H9 (cell line): ENCODE results near the gene GLIS2. TPM values are rescaled to one million over a fixed set of nuclear protein-coding genes. Genes with fewer than 3 reads are reported as not detected.

ENCODE experiments used
- DNase-seq: peaks from one replicate; pipeline ENCODE4 v3.0.0-alpha.2; 2017
- H2AFZ ChIP-seq: one replicate; pipeline ENCODE4 v1.6.1; 2013; ENCODE audit warnings: mild to moderate bottlenecking, low read length, control low read depth, moderate library complexity
- H2AK5ac ChIP-seq: 2 replicates; pipeline ENCODE4 v1.6.1; 2013; ENCODE audit warnings: low read length, control low read depth, mixed read lengths; ENCODE audit not compliant: insufficient read length
- H2BK120ac ChIP-seq: one replicate; pipeline ENCODE4 v1.6.1; 2013; ENCODE audit warnings: low read depth, mild to moderate bottlenecking, low read length, control low read depth, inconsistent platforms; ENCODE audit not compliant: poor library complexity, severe bottlenecking
- H2BK12ac ChIP-seq: 2 replicates; pipeline ENCODE4 v1.6.1; 2013; ENCODE audit warnings: low read length, control low read depth, mixed read lengths, low read depth; ENCODE audit not compliant: insufficient read length
- H2BK15ac ChIP-seq: 2 replicates; pipeline ENCODE4 v1.6.1; 2013; ENCODE audit warnings: low read depth, low read length, control low read depth
- H2BK20ac ChIP-seq: one replicate; pipeline ENCODE4 v1.6.1; 2013; ENCODE audit warnings: low read depth, mild to moderate bottlenecking, low read length, control low read depth, inconsistent platforms; ENCODE audit not compliant: poor library complexity, severe bottlenecking
- H2BK5ac ChIP-seq: 2 replicates; pipeline ENCODE4 v1.6.1; 2013; ENCODE audit warnings: low read length, control low read depth, mixed read lengths; ENCODE audit not compliant: insufficient read length
- H3K14ac ChIP-seq: 2 replicates; pipeline ENCODE4 v1.6.1; 2013; ENCODE audit warnings: low read length, control low read depth; ENCODE audit not compliant: insufficient read depth
- H3K18ac ChIP-seq: 2 replicates; pipeline ENCODE4 v1.6.1; 2013; ENCODE audit warnings: low read depth, mild to moderate bottlenecking, mixed read lengths, low read length, control low read depth; ENCODE audit not compliant: insufficient read length
- H3K23ac ChIP-seq: 2 replicates; pipeline ENCODE4 v1.6.1; 2013; ENCODE audit warnings: low read length, control low read depth, mixed read lengths, low read depth; ENCODE audit not compliant: insufficient read length
- H3K23me2 ChIP-seq: 2 replicates; pipeline ENCODE4 v1.6.1; 2013; ENCODE audit warnings: low read depth, mild to moderate bottlenecking, mixed read lengths, low read length, control low read depth; ENCODE audit not compliant: insufficient read length, poor library complexity, severe bottlenecking
- H3K27ac ChIP-seq: 2 replicates; pipeline ENCODE4 v1.5.1; 2013; ENCODE audit warnings: low read length, control low read depth, mixed read lengths, low read depth; ENCODE audit not compliant: insufficient read length
- H3K27me3 ChIP-seq: 2 replicates; pipeline ENCODE4 v1.6.1; 2013; ENCODE audit warnings: low read length, control low read depth, inconsistent platforms; ENCODE audit not compliant: insufficient read depth
- H3K4ac ChIP-seq: 2 replicates; pipeline ENCODE4 v1.6.1; 2013; ENCODE audit warnings: low read depth, mild to moderate bottlenecking, control low read depth, inconsistent platforms, low read length, moderate library complexity
- H3K4me1 ChIP-seq: 2 replicates; pipeline ENCODE4 v1.6.1; 2013; ENCODE audit warnings: low read length, control low read depth, inconsistent platforms; ENCODE audit not compliant: insufficient read depth
- H3K4me2 ChIP-seq: 2 replicates; pipeline ENCODE4 v1.6.1; 2013; ENCODE audit warnings: low read length, control low read depth, mixed read lengths; ENCODE audit not compliant: insufficient read length, insufficient read depth
- H3K56ac ChIP-seq: 2 replicates; pipeline ENCODE4 v1.6.1; 2013; ENCODE audit warnings: low read depth, mild to moderate bottlenecking, mixed read lengths, low read length, control low read depth; ENCODE audit not compliant: insufficient read length
- H3K79me1 ChIP-seq: 2 replicates; pipeline ENCODE4 v1.6.1; 2013; ENCODE audit warnings: low read depth, mild to moderate bottlenecking, moderate library complexity, low read length, control low read depth, inconsistent platforms; ENCODE audit not compliant: insufficient read depth, poor library complexity, severe bottlenecking
- H3K79me2 ChIP-seq: 2 replicates; pipeline ENCODE4 v1.6.1; 2013; ENCODE audit warnings: low read length, control low read depth, inconsistent platforms; ENCODE audit not compliant: insufficient read depth
- H3K9ac ChIP-seq: 2 replicates; pipeline ENCODE4 v1.6.1; 2013; ENCODE audit warnings: low read length, control low read depth, mixed read lengths; ENCODE audit not compliant: insufficient read length; ENCODE audit errors: extremely low read depth
- H3K9me3 ChIP-seq: one replicate; pipeline ENCODE4 v1.6.1; 2013; ENCODE audit warnings: low read depth, low read length, inconsistent platforms; ENCODE audit not compliant: control insufficient read depth
- H3T11ph ChIP-seq: one replicate; pipeline ENCODE4 v1.6.1; 2013; ENCODE audit warnings: mild to moderate bottlenecking, low read length, control low read depth, inconsistent platforms
- H4K20me1 ChIP-seq: one replicate; pipeline ENCODE4 v1.6.1; 2013; ENCODE audit not compliant: control insufficient read depth, insufficient read length, insufficient read depth
- H4K5ac ChIP-seq: 2 replicates; pipeline ENCODE4 v1.6.1; 2013; ENCODE audit warnings: low read depth, mild to moderate bottlenecking, mixed read lengths, low read length, control low read depth; ENCODE audit not compliant: insufficient read length
- H4K8ac ChIP-seq: replicated peaks from 2 replicates; pipeline ENCODE4 v1.6.1; 2013; ENCODE audit warnings: low read length, control low read depth, mixed read lengths, low read depth; ENCODE audit not compliant: insufficient read length
- H4K91ac ChIP-seq: 2 replicates; pipeline ENCODE4 v1.6.1; 2013; ENCODE audit warnings: low read depth, mild to moderate bottlenecking, moderate library complexity, mixed read lengths, low read length, control low read depth; ENCODE audit not compliant: insufficient read length
- H3K27ac Mint-ChIP-seq, 3 experiments: 2 replicates in 2 of 3; 3 replicates in 1 of 3; pipeline ENCODE4 v1.8.0; 2020 to 2021; ENCODE audit warnings: mixed read lengths in 3 of 3, mild to moderate bottlenecking in 1 of 3, moderate library complexity in 1 of 3
- H3K27me3 Mint-ChIP-seq: 2 replicates; pipeline ENCODE4 v1.8.0; 2021; ENCODE audit warnings: low read depth, mild to moderate bottlenecking, moderate library complexity, mixed read lengths
- H3K36me3 Mint-ChIP-seq, 3 experiments: 2 replicates in 2 of 3; 3 replicates in 1 of 3; pipeline ENCODE4 v1.8.0; 2020 to 2021; ENCODE audit warnings: low read depth in 3 of 3, mixed read lengths in 3 of 3; ENCODE audit not compliant: insufficient read depth in 1 of 3
- H3K4me1 Mint-ChIP-seq, 2 experiments: 2 replicates each; pipeline ENCODE4 v1.8.0; 2020; ENCODE audit warnings: mixed read lengths in 2 of 2
- H3K4me3 Mint-ChIP-seq, 2 experiments: 2 replicates in 1 of 2; 3 replicates in 1 of 2; pipeline ENCODE4 v1.8.0; 2020 to 2021; ENCODE audit warnings: mild to moderate bottlenecking in 2 of 2, mixed read lengths in 2 of 2, moderate library complexity in 1 of 2
- H3K9me3 Mint-ChIP-seq, 2 experiments: 2 replicates in 1 of 2; 3 replicates in 1 of 2; pipeline ENCODE4 v1.8.0; 2020; ENCODE audit warnings: mild to moderate bottlenecking in 2 of 2, mixed read lengths in 2 of 2, moderate library complexity in 1 of 2
- WGBS: extraction: QIAGEN DNeasy Blood & Tissue Kit; methylation state at CpG from one replicate; pipeline ENCODE4 v1.1.7; 2013; ENCODE audit warnings: missing lambda C conversion rate, low lambda C conversion rate, mixed read lengths; ENCODE audit not compliant: insufficient read length; ENCODE audit errors: extremely low coverage; 5-methylcytosine and 5-hydroxymethylcytosine counted together
- total RNA-seq: library from RNA; stranded (reverse); gene quantifications from 2 replicates; pipeline ENCODE4 v1.2.1, GENCODE V29; 2021
- TF ChIP-seq, protein P1 (sequence below): fragments of 200-600 bp; sonication (generic); conservative IDR thresholded peaks from 3 replicates; pipeline ENCODE4 v1.8.0; 2021; ENCODE audit warnings: antibody characterized with exemption, mild to moderate bottlenecking

The GLIS2 gene
- total RNA-seq, 1 experiment from 2014 or later, result 14.3 TPM

GRCh38 chr16:4350787-4351659 lies 35.2 kb downstream of the GLIS2 start, which contains the start of gene PAM16:
Gene PAM16 (minus strand): TSS chr16:4351321. CDS start chr16:4351234, 87 bp downstream.
- peak within 1 kb of the TSS; percentile 58 for H3K4me2 ChIP-seq
- DNase-seq, result peak; percentile 98
- no peak within 1 kb of the TSS for H3K4ac ChIP-seq
- H3K56ac ChIP-seq, result no peak within 1 kb of the TSS
- peaks cover 7% of the 10 kb centered on the region for H3K79me1 ChIP-seq
- peak within 1 kb of the TSS; percentile 74 for H3K9ac ChIP-seq
- no peak within 1 kb of the TSS for H4K91ac ChIP-seq
- H3K27ac ChIP-seq, result no peak within 1 kb of the TSS
- Mint-ChIP-seq H3K4me3 (peak within 1 kb of the TSS; percentile 97 to 98), H3K36me3 (peaks cover 6 to 13% (median 9%) of the 10 kb centered on the region in 3 experiments), H3K27ac (peak within 1 kb of the TSS; percentile 77 to 98 (median 97)), H3K4me1 (peaks cover 6% of the 10 kb centered on the region in 2 experiments), H3K9me3 (peaks cover 0 to 2% of the 10 kb centered on the region in 2 experiments; a peak in 3 of 5 replicates), H3K27me3 (no peaks in the 10 kb centered on the region)
- peak within 1 kb of the TSS; percentile 36 for H3K18ac ChIP-seq
- TF ChIP-seq, protein P1, sequence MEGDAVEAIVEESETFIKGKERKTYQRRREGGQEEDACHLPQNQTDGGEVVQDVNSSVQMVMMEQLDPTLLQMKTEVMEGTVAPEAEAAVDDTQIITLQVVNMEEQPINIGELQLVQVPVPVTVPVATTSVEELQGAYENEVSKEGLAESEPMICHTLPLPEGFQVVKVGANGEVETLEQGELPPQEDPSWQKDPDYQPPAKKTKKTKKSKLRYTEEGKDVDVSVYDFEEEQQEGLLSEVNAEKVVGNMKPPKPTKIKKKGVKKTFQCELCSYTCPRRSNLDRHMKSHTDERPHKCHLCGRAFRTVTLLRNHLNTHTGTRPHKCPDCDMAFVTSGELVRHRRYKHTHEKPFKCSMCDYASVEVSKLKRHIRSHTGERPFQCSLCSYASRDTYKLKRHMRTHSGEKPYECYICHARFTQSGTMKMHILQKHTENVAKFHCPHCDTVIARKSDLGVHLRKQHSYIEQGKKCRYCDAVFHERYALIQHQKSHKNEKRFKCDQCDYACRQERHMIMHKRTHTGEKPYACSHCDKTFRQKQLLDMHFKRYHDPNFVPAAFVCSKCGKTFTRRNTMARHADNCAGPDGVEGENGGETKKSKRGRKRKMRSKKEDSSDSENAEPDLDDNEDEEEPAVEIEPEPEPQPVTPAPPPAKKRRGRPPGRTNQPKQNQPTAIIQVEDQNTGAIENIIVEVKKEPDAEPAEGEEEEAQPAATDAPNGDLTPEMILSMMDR, result no peak
- H2BK15ac ChIP-seq, result no peak within 1 kb of the TSS
- H3K14ac ChIP-seq, result peak within 1 kb of the TSS; percentile 83
- H3T11ph ChIP-seq, result no peak within 1 kb of the TSS
- no peak within 1 kb of the TSS for H4K5ac ChIP-seq
- no peak within 1 kb of the TSS for H3K23ac ChIP-seq
- H4K20me1 ChIP-seq, result no peaks in the 10 kb centered on the region
- no peak within 1 kb of the TSS for H2AK5ac ChIP-seq
- no peak within 1 kb of the TSS for H4K8ac ChIP-seq
- H2AFZ ChIP-seq, result no peak within 1 kb of the TSS
- no peak within 1 kb of the TSS for H2BK20ac ChIP-seq
- no CpG with 5 or more reads among the region's 81 CpGs for WGBS
- no peaks in the 10 kb centered on the region for H3K27me3 ChIP-seq
- no peak within 1 kb of the TSS for H2BK120ac ChIP-seq
- peaks cover 14% of the 10 kb centered on the region; the same call in 1 of the 2 replicates for H3K79me2 ChIP-seq
- no peaks in the 10 kb centered on the region for H3K23me2 ChIP-seq
- H3K9me3 ChIP-seq, result no peaks in the 10 kb centered on the region
- H2BK12ac ChIP-seq, result no peak within 1 kb of the TSS
- no peak within 1 kb of the TSS for H2BK5ac ChIP-seq
- H3K4me1 ChIP-seq, result no peaks in the 10 kb centered on the region
